ENCODE data around the gene MSMB. TPM values are rescaled to one million over a fixed set of nuclear protein-coding genes. Genes with fewer than 3 reads are reported as not detected.

The MSMB gene
- total and polyA plus RNA-seq, 9 of the 15 experiments (the other 6 are each of a cell fraction or from before 2014, with no cell fraction given) = 0.21 to 0.60 TPM; not detected in 7

GRCh38 chr10:46048152-46048551, 2.1 kb upstream of the MSMB start:
- no TSS peak for BruUV-seq (replicated peaks)
- in situ Hi-C loops (cut with MboI) = no loop called here
- ATAC-seq = no peak
- POLR2A ChIA-PET = interaction anchor here (0.7 to 2.1 kb wide), 4 partner anchors 12 to 42 kb away, joined by 3 to 11 read pairs (median 3); no protein-coding TSS in a partner anchor
- no peak for TF ChIP-seq ZBTB9 (CRISPR knock-in tag; IDR thresholded peaks at IDR 0.05)
- no peak for FAIRE-seq
- Histone ChIP-seq H3K4me1 (replicated peaks in 1 of 2; ENCODE audit: control insufficient read depth in 2 of 2, insufficient read depth in 2 of 2, low read length in 2 of 2) (peaks cover 0 to 8% of the 10 kb centered on the region in 2 experiments; a peak in 4 of 5 replicates), H3K4me3 (no peak overlapping the region), H3K4me2 (ENCODE audit: insufficient read depth, low read length) (no peak overlapping the region), H3K79me2 (ENCODE audit: control insufficient read depth, insufficient read depth, low read length) (no peaks in the 10 kb centered on the region), H3K9me1 (ENCODE audit: control insufficient read depth, insufficient read depth, low read length) (no peaks in the 10 kb centered on the region), H2AFZ (ENCODE audit: low read depth, low read length) (peak overlapping the region; percentile 64), H3K27me3 (ENCODE audit: control insufficient read depth in 2 of 2, insufficient read depth in 2 of 2, low read length in 2 of 2) (no peaks in the 10 kb centered on the region), H3K36me3 (ENCODE audit: control insufficient read depth, insufficient read depth, low read length) (no peaks in the 10 kb centered on the region), H3K9ac (ENCODE audit: insufficient read depth in 1 of 2, low read depth in 2 of 2, low read length in 2 of 2) (no peak overlapping the region), H3K27ac (ENCODE audit: extremely low read depth, low read depth, low read length) (no peak overlapping the region), H4K20me1 (replicated peaks; ENCODE audit: control insufficient read depth, insufficient read depth, low read length) (no peaks in the 10 kb centered on the region), H3K9me3 (replicated peaks; ENCODE audit: control insufficient read depth, insufficient read depth, low read depth, low read length) (no peaks in the 10 kb centered on the region)
- CTCF ChIA-PET (ENCODE audit: low intra/inter-chr PET ratio) = no interaction called here
- WGBS (ENCODE audit: insufficient coverage, low coverage, missing lambda C conversion rate) = 58% methylated on average over 2 of the region's 2 CpGs
- intact Hi-C loops (cut with micrococcal nuclease) = no loop called here
- no peak for DNase-seq (ENCODE audit: extremely low read depth in 1 of 4, low spot score in 3 of 4)

GRCh38 chr10:46042527-46042926, 3.5 kb downstream of the MSMB start:
- in situ Hi-C loops (cut with MboI) (no loop called here), intact Hi-C loops (cut with micrococcal nuclease) (no loop called here)
- no peaks in the 10 kb centered on the region for H3K36me3 ChIP-seq (ENCODE audit: control insufficient read depth, insufficient read depth, low read length)
- ATAC-seq = no peak
- no peak overlapping the region for H3K27ac ChIP-seq (ENCODE audit: extremely low read depth, low read depth, low read length)
- no peak overlapping the region for H3K9ac ChIP-seq (ENCODE audit: insufficient read depth in 1 of 2, low read depth in 2 of 2, low read length in 2 of 2)
- no peaks in the 10 kb centered on the region for H3K9me3 ChIP-seq (replicated peaks; ENCODE audit: control insufficient read depth, insufficient read depth, low read depth, low read length)
- BruUV-seq (replicated peaks) = no TSS peak
- H3K4me3 ChIP-seq = no peak overlapping the region
- ChIA-PET POLR2A (interaction anchor here (1.0 to 1.3 kb wide), 4 partner anchors 9 to 36 kb away, joined by 4 to 6 read pairs (median 4); partner anchors contain the start of gene NCOA4), CTCF (ENCODE audit: low intra/inter-chr PET ratio) (no interaction called here)
- 20% methylated on average over 4 of the region's 4 CpGs for WGBS (ENCODE audit: insufficient coverage, low coverage, missing lambda C conversion rate)
- no peak for DNase-seq (ENCODE audit: extremely low read depth in 1 of 4, low spot score in 3 of 4)
- FAIRE-seq = no peak
- H3K9me1 ChIP-seq (ENCODE audit: control insufficient read depth, insufficient read depth, low read length) = no peaks in the 10 kb centered on the region
- H3K4me2 ChIP-seq (ENCODE audit: insufficient read depth, low read length) = no peak overlapping the region
- H3K79me2 ChIP-seq (ENCODE audit: control insufficient read depth, insufficient read depth, low read length) = no peaks in the 10 kb centered on the region
- no peaks in the 10 kb centered on the region; a peak in 1 of 5 replicates for H3K4me1 ChIP-seq (replicated peaks in 1 of 2; ENCODE audit: control insufficient read depth in 2 of 2, insufficient read depth in 2 of 2, low read length in 2 of 2)
- 0 out of 2 replicates have a peak overlapping the region, but pooled peaks have one; percentile 45 for H2AFZ ChIP-seq (ENCODE audit: low read depth, low read length)
- H3K27me3 ChIP-seq (ENCODE audit: control insufficient read depth in 2 of 2, insufficient read depth in 2 of 2, low read length in 2 of 2) = no peaks in the 10 kb centered on the region
- H4K20me1 ChIP-seq (replicated peaks; ENCODE audit: control insufficient read depth, insufficient read depth, low read length) = no peaks in the 10 kb centered on the region
- no peak for TF ChIP-seq ZNF184 (CRISPR knock-in tag; IDR thresholded peaks at IDR 0.05)
- TF ChIP-seq NR3C1 (CRISPR knock-in tag; IDR thresholded peaks at IDR 0.05) = no peak
- TF ChIP-seq HOXB6 (CRISPR knock-in tag; IDR thresholded peaks at IDR 0.05; ENCODE audit: borderline replicate concordance) = no peak
- TF ChIP-seq ZNF551 (CRISPR knock-in tag; IDR thresholded peaks at IDR 0.05) = no peak
- no peak for TF ChIP-seq NELFE (IDR thresholded peaks at IDR 0.05; ENCODE audit: insufficient read depth, insufficient read length)
- TF ChIP-seq KDM5B (IDR thresholded peaks at IDR 0.05; ENCODE audit: insufficient replicate concordance, low read depth, low read length) = no peak
- TF ChIP-seq HBP1 (CRISPR knock-in tag; IDR thresholded peaks at IDR 0.05) = no peak
- no peak for TF ChIP-seq FOXA1 (IDR thresholded peaks at IDR 0.05; ENCODE audit: borderline replicate concordance)
- no peak for TF ChIP-seq SIN3A (IDR thresholded peaks at IDR 0.05; ENCODE audit: borderline replicate concordance in 2 of 2, control insufficient read depth in 1 of 2, low read depth in 2 of 2, low read length in 2 of 2)
- TF ChIP-seq MYNN (IDR thresholded peaks at IDR 0.05) = no peak
- TF ChIP-seq MYNN (CRISPR knock-in tag; IDR thresholded peaks at IDR 0.05) = no peak
- TF ChIP-seq POLR2G (IDR thresholded peaks at IDR 0.05; ENCODE audit: low read depth, low read length) = no peak
- TF ChIP-seq TFAM (CRISPR knock-in tag; conservative IDR thresholded peaks at IDR 0.05) = no peak
- TF ChIP-seq TAF15 (IDR thresholded peaks at IDR 0.05; ENCODE audit: low read depth, low read length) = no peak
